NCI-H2196 (cell line): ENCODE results near the gene TSHZ1.
"Not testable (repeated sequence)": the region's sequence is repeated elsewhere in the genome, so short reads cannot be mapped to it uniquely, and the experiment has no call there.

Experiments
- DNase-seq: peaks from one replicate; lab custom pipeline; 2025; ENCODE audit not compliant: unreplicated experiment; lab: John Stamatoyannopoulos, UW

Gene TSHZ1

GRCh38 chr18:75183524-75183923 is 27.1 kb upstream of the TSHZ1 start:
- no peak for DNase-seq

GRCh38 chr18:75183973-75184493 is 26.6 kb upstream of the TSHZ1 start:
- DNase-seq = no peak

- DNase-seq = no peak
Observed at GRCh38 chr18:75185460-75185859, 25.1 kb upstream of the TSHZ1 start.

- DNase-seq = not testable (repeated sequence)
Observed at GRCh38 chr18:75187702-75188101, 22.9 kb upstream of the TSHZ1 start.

GRCh38 chr18:75189696-75190095 is 20.9 kb upstream of the TSHZ1 start:
- no peak for DNase-seq

GRCh38 chr18:75192899-75193298 is 17.7 kb upstream of the TSHZ1 start:
- no peak for DNase-seq

- no peak for DNase-seq
Observed at GRCh38 chr18:75198036-75198435, 12.6 kb upstream of the TSHZ1 start.

GRCh38 chr18:75199327-75199726 is 11.3 kb upstream of the TSHZ1 start:
- DNase-seq = no peak

GRCh38 chr18:75200071-75200470 is 10.5 kb upstream of the TSHZ1 start:
- no peak for DNase-seq

- no peak for DNase-seq
Observed at GRCh38 chr18:75200605-75201280, 9.9 kb upstream of the TSHZ1 start.

- peak; percentile 81 for DNase-seq
Observed at GRCh38 chr18:75201282-75202270, 9.0 kb upstream of the TSHZ1 start.

GRCh38 chr18:75202696-75203365 is 7.8 kb upstream of the TSHZ1 start:
- no peak for DNase-seq

GRCh38 chr18:75203416-75204268 is 7.0 kb upstream of the TSHZ1 start:
- DNase-seq = no peak

GRCh38 chr18:75204269-75204731 is 6.3 kb upstream of the TSHZ1 start:
- no peak for DNase-seq

GRCh38 chr18:75204732-75205513 is 5.7 kb upstream of the TSHZ1 start:
- DNase-seq = no peak

GRCh38 chr18:75205514-75206132 is 5.0 kb upstream of the TSHZ1 start:
- DNase-seq = no peak

GRCh38 chr18:75206452-75207309 is 3.9 kb upstream of the TSHZ1 start:
- no peak for DNase-seq
